Hepatocyte (in vitro differentiated cells): ENCODE measurements around the gene ZNF37A.

Source experiments
- CTCF ChIP-seq: fragments of 200-600 bp; sonication (generic); IDR thresholded peaks from 2 replicates; pipeline ENCODE4 v1.5.1; 2016; ENCODE audit warnings: antibody characterized with exemption, mild to moderate bottlenecking; ENCODE audit not compliant: poor library complexity
- EZH2 ChIP-seq: fragments of 200-600 bp; sonication (generic); IDR thresholded peaks from 2 replicates; pipeline ENCODE4 v1.6.1; 2016; ENCODE audit warnings: antibody characterized with exemption, mild to moderate bottlenecking, borderline replicate concordance
- EZH2phosphoT487 ChIP-seq: fragments of 200-600 bp; sonication (generic); IDR thresholded peaks from one replicate; pipeline ENCODE4 v1.6.1; 2018; ENCODE audit warnings: antibody characterized with exemption, mild to moderate bottlenecking, low read depth, moderate library complexity; ENCODE audit not compliant: unreplicated experiment, severe bottlenecking

- TF ChIP-seq CTCF (no peak), EZH2 (no peak), EZH2phosphoT487 (no peak)
These were observed 9.6 kb downstream of the ZNF37A start for GRCh38 chr10:38103756-38104155.
